ENCODE data around the gene CYBC1.

DNA sequence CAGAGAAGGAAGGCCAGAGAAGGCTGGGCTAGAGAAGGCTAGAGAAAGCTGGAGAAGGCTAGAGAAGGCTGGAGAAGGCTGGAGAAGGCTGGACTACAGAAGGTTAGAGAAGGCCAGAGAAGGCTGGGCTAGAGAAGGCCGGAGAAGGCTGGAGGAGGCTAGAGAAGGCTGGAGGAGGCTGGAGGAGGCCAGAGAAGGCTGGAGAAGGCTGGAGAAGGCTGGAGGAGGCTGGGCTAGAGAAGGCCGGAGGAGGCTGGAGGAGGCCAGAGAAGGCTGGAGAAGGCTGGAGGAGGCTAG lies 25.7 kb downstream of the CYBC1 start:
- TF ChIP-seq, protein P1, sequence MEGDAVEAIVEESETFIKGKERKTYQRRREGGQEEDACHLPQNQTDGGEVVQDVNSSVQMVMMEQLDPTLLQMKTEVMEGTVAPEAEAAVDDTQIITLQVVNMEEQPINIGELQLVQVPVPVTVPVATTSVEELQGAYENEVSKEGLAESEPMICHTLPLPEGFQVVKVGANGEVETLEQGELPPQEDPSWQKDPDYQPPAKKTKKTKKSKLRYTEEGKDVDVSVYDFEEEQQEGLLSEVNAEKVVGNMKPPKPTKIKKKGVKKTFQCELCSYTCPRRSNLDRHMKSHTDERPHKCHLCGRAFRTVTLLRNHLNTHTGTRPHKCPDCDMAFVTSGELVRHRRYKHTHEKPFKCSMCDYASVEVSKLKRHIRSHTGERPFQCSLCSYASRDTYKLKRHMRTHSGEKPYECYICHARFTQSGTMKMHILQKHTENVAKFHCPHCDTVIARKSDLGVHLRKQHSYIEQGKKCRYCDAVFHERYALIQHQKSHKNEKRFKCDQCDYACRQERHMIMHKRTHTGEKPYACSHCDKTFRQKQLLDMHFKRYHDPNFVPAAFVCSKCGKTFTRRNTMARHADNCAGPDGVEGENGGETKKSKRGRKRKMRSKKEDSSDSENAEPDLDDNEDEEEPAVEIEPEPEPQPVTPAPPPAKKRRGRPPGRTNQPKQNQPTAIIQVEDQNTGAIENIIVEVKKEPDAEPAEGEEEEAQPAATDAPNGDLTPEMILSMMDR (IDR thresholded peaks at IDR 0.05; ENCODE audit: low read depth, low read length, poor library complexity, severe bottlenecking): peak; percentile 7
- no peak for TF ChIP-seq EZH2phosphoT487 (IDR thresholded peaks at IDR 0.05; ENCODE audit: borderline replicate concordance, low read length)
